HAP-1 (cell line): ENCODE data around the gene SPTLC3.

Experiments used
- DNase-seq, 2 experiments: peaks; one replicate each; pipeline ENCODE4 v3.0.0-alpha.2; 2016 to 2020; ENCODE audit warnings: low spot score in 2 of 2
- H3K27me3 ChIP-seq: fragments of 250-450 bp; sonication (Bioruptor Pico); 2 replicates; pipeline ENCODE4 v1.5.1; 2020; ENCODE audit warnings: low read depth, mild to moderate bottlenecking, moderate library complexity
- H3K36me3 ChIP-seq: fragments of 250-450 bp; sonication (Bioruptor Pico); replicated peaks from 2 replicates; pipeline ENCODE4 v1.5.1; 2020; ENCODE audit warnings: mild to moderate bottlenecking
- H3K4me1 ChIP-seq: fragments of 250-450 bp; sonication (Bioruptor Pico); 2 replicates; pipeline ENCODE4 v1.5.1; 2020; ENCODE audit warnings: mild to moderate bottlenecking
- H3K4me3 ChIP-seq: fragments of 250-450 bp; sonication (Bioruptor Pico); 2 replicates; pipeline ENCODE4 v1.5.1; 2020; ENCODE audit warnings: mild to moderate bottlenecking, moderate library complexity
- H3K9me3 ChIP-seq: fragments of 250-450 bp; sonication (Bioruptor Pico); 2 replicates; pipeline ENCODE4 v1.5.1; 2020; ENCODE audit warnings: mild to moderate bottlenecking, moderate library complexity
- in situ Hi-C: fragments of 300-500 bp; cut with MboI; formaldehyde crosslinking; loops from 3 replicates; pipeline ENCODE4 v1.14.3; 2020; ENCODE audit warnings: low sequenced_read_pairs, inconsistent platforms, mixed read lengths

The SPTLC3 gene

DNA sequence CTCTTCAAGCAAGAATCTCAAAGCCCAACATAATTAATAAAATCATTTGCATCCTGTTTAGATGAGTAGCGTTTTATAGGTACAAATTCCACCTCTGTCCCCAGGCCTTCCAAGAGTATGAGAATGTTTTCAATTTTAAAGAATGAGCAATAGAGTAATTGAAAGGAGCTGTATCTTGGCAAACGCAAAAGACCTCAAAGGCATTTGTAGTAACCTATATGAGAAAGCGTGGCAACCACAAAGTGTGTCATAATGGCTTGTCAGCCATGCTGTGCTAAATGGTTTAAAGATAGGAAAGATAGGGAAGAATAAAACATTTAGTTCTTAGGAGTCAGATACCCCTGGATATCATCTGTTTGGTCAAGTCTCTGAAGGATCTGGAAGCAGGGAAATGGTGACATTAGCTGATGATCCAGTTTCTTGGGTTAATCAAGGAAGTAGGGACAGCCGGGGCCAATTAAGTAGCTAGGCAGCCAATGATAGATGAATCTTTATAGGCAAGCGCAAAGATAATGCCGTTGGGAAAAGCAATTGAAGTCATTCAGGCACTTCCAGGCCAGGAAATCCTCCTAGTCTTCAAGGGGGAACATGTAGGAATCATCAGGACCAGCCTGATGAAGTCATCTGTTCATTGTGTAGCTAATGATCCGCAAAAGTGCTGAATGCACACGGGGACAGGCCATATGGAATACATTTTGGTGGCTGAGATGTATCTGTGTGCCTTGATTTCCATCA lies 140.8 kb downstream of the SPTLC3 start:
- in situ Hi-C loops: no loop called here
- Histone ChIP-seq H3K4me3 (no peak overlapping the region), H3K9me3 (no peaks in the 10 kb centered on the region), H3K4me1 (no peaks in the 10 kb centered on the region), H3K27me3 (peaks cover 21% of the 10 kb centered on the region), H3K36me3 (no peaks in the 10 kb centered on the region)
- no peak for DNase-seq

DNA sequence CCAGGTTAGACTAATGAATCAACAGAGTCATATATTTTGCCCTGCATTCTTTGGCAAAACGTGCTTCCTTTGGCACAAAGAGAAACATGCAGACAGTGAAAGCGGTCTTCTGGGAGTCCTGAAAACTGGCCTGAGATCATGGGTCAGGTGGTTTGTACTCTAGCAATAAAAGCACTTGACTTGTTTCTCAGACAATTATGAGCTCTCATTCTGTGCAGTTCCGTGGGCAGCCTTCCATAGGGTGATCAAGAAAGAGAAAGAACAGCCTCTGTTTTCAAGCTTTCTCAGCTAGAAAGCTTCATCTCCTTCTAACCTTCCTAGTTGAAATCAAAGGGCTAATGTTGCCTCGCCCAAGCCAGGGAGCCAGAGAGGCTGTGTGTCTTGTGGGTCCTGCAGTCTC lies 149.6 kb downstream of the SPTLC3 start:
- in situ Hi-C loops: no loop called here
- DNase-seq: no peak
- no peaks in the 10 kb centered on the region for H3K36me3 ChIP-seq
- no peaks in the 10 kb centered on the region; the same call in 1 of the 2 replicates for H3K27me3 ChIP-seq
- no peaks in the 10 kb centered on the region for H3K9me3 ChIP-seq
- H3K4me1 ChIP-seq: no peaks in the 10 kb centered on the region
- H3K4me3 ChIP-seq: no peak overlapping the region

DNA sequence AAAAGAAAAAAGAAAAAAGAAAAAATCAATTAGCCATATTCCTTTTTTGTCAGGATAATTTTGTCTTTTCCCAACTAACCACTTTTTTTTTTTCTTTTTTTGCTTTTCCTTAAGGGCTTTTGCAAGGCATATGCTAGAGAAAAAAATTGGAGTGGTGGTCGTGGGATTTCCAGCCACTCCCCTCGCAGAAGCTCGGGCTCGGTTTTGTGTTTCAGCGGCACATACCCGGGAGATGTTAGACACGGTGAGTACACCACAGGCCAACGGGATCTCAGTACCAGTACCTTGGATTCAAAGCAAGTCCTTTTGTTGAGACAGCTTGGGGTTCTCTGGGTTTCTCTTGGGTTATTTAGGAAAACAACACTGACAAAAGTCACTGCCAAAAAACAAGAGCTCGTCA lies 151.1 kb downstream of the SPTLC3 start:
- no peaks in the 10 kb centered on the region for H3K36me3 ChIP-seq
- H3K4me3 ChIP-seq: no peak overlapping the region
- no peak for DNase-seq
- in situ Hi-C loops: no loop called here
- no peaks in the 10 kb centered on the region for H3K4me1 ChIP-seq
- H3K9me3 ChIP-seq: no peaks in the 10 kb centered on the region
- H3K27me3 ChIP-seq: no peaks in the 10 kb centered on the region; the same call in 1 of the 2 replicates

GRCh38 chr20:13165203-13165602 lies 156.4 kb downstream of the SPTLC3 start:
- no peak overlapping the region for H3K4me3 ChIP-seq
- no peaks in the 10 kb centered on the region; the same call in 1 of the 2 replicates for H3K9me3 ChIP-seq
- no peaks in the 10 kb centered on the region for H3K36me3 ChIP-seq
- in situ Hi-C loops: no loop called here
- DNase-seq: no peak
- H3K27me3 ChIP-seq: 0 out of 2 replicates have a peak, but pooled peaks cover 3% of the 10 kb centered on the region
- no peaks in the 10 kb centered on the region for H3K4me1 ChIP-seq

DNA sequence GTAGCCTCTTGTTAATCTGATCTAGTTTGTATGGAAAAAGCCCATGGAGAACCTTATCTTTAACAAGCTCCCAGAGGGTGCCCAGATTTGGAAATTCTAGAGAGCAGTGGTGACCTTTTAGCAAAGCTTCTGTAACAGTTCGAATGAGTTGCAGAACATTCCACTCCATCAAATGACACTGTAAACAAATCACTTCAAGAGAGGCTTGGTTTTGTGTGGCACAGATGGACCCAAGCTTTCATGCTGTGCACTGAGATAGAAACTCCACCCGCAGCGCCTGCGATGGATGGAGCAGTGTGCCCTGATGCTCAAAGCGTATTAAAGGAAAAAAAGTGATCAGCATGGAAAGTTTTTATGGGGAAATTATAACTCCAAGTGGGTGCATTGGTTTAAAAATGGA lies 157.2 kb downstream of the SPTLC3 start:
- Histone ChIP-seq H3K27me3 (0 out of 2 replicates have a peak, but pooled peaks cover 3% of the 10 kb centered on the region), H3K4me1 (no peaks in the 10 kb centered on the region), H3K4me3 (no peak overlapping the region), H3K36me3 (no peaks in the 10 kb centered on the region), H3K9me3 (no peaks in the 10 kb centered on the region; the same call in 1 of the 2 replicates)
- in situ Hi-C loops: no loop called here
- DNase-seq: no peak

- Histone ChIP-seq H3K9me3 (no peaks in the 10 kb centered on the region; the same call in 1 of the 2 replicates), H3K4me3 (no peak overlapping the region)
- DNase-seq: no peak
Measured at GRCh38 chr20:13166437-13166836, 157.7 kb downstream of the SPTLC3 start.

GRCh38 chr20:13169086-13169485 lies 160.3 kb downstream of the SPTLC3 start:
- in situ Hi-C loops: no loop called here
- Histone ChIP-seq H3K36me3 (no peaks in the 10 kb centered on the region), H3K9me3 (no peaks in the 10 kb centered on the region; the same call in 1 of the 2 replicates), H3K4me3 (no peak overlapping the region), H3K4me1 (no peaks in the 10 kb centered on the region), H3K27me3 (0 out of 2 replicates have a peak, but pooled peaks cover 3% of the 10 kb centered on the region)
- DNase-seq: no peak

More at GRCh38 chr20:13166437-13166836, 157.7 kb downstream of the SPTLC3 start:
- in situ Hi-C loops: no loop called here
- 0 out of 2 replicates have a peak, but pooled peaks cover 3% of the 10 kb centered on the region for H3K27me3 ChIP-seq
- no peaks in the 10 kb centered on the region for H3K4me1 ChIP-seq
- H3K36me3 ChIP-seq: no peaks in the 10 kb centered on the region

DNA sequence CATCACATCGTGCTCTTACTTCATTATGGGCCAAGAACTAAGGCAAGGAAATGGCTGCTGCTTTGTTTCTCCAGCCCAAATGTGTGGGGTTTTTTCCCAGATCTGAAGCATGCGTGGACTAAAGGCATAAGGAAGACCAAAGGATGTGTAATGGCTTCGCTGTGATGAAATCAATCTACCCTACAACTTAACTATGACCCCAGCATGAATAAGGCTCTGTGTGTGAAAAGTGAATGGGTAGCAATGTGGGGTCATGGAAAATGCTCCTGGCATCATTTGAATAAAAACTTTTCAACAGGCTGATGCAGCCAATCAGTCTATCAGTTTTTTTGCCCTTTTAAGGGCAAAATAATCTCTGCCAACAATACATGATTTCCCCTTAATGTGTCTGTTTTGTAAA lies 162.0 kb downstream of the SPTLC3 start:
- in situ Hi-C loops: no loop called here
- no peak for DNase-seq
- no peaks in the 10 kb centered on the region for H3K9me3 ChIP-seq
- H3K36me3 ChIP-seq: no peaks in the 10 kb centered on the region
- H3K27me3 ChIP-seq: 0 out of 2 replicates have a peak, but pooled peaks cover 3% of the 10 kb centered on the region
- no peaks in the 10 kb centered on the region for H3K4me1 ChIP-seq
- no peak overlapping the region for H3K4me3 ChIP-seq

DNA sequence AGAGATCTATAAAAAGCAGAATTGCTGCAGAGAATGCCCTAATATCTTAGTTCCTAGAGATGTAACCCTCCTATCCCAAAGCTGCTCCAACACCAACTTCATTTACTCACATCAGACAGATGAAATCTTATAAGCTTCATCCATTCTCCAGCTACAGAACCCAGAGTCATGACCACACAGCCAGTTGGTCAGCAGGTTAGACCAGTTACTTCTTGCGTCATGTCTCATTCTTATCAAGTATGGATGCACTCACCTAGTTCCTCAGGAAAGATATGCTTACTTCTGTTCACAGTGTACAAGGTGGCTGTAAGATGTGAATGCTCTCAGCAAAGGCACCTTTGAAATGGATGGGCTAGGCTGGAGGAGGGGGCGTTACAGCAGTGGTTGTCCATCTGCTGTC lies 164.4 kb downstream of the SPTLC3 start:
- no peaks in the 10 kb centered on the region for H3K9me3 ChIP-seq
- in situ Hi-C loops: no loop called here
- no peaks in the 10 kb centered on the region for H3K36me3 ChIP-seq
- H3K4me1 ChIP-seq: no peaks in the 10 kb centered on the region
- H3K4me3 ChIP-seq: no peak overlapping the region
- DNase-seq: no peak
- no peaks in the 10 kb centered on the region for H3K27me3 ChIP-seq

DNA sequence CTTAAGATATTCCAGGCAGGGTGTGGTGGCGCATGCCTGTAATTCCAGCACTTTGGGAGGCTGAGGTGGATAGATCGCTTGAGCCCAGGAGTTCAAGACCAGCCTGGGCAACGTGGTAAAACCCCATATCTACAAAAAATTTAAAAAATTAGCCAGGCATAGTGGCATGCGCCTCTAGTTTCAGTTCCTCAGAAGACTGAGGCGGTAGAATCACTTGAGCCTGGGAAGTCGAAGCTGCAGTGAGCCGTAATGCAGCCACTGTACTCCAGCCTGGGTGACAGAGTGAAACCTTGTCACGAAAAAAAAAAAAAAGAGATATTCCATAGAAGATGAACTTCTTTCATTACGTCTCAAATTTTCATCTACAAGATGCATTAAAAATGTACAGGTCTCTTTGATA lies 165.6 kb downstream of the SPTLC3 start:
- Histone ChIP-seq H3K4me1 (no peaks in the 10 kb centered on the region), H3K36me3 (no peaks in the 10 kb centered on the region), H3K4me3 (no peak overlapping the region), H3K27me3 (no peaks in the 10 kb centered on the region), H3K9me3 (no peaks in the 10 kb centered on the region)
- in situ Hi-C loops: no loop called here
- DNase-seq: no peak

GRCh38 chr20:13180986-13181889 lies 172.5 kb downstream of the SPTLC3 start:
- Histone ChIP-seq H3K27me3 (no peaks in the 10 kb centered on the region), H3K4me3 (no peak overlapping the region), H3K36me3 (no peaks in the 10 kb centered on the region), H3K4me1 (peaks cover 5% of the 10 kb centered on the region), H3K9me3 (no peaks in the 10 kb centered on the region)
- in situ Hi-C loops: no loop called here
- no peak for DNase-seq

DNA sequence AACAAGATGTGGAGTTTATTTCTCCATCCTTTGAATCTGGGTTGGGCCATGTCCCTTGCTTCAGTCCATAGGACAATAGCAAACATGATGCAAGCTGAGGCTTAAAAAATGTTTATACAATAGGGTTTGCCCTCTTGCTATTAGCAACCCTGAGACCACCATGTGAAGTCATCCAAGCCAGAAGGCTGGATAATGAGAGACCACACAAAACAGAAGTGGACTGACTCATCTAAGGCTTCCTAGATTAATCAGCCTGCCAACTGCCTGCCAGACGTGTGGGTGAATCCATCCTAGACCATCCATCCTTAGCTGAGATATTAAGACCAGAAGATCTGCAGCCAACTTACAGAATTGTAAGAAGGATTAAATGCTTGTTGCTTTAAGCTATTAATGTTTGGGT lies 174.2 kb downstream of the SPTLC3 start:
- Histone ChIP-seq H3K36me3 (no peaks in the 10 kb centered on the region), H3K27me3 (no peaks in the 10 kb centered on the region), H3K4me3 (no peak overlapping the region), H3K4me1 (peaks cover 14% of the 10 kb centered on the region), H3K9me3 (no peaks in the 10 kb centered on the region; the same call in 1 of the 2 replicates)
- no peak for DNase-seq
- in situ Hi-C loops: no loop called here

- peak; percentile 50 to 82 for DNase-seq
- no peaks in the 10 kb centered on the region for H3K27me3 ChIP-seq
- no peaks in the 10 kb centered on the region; the same call in 1 of the 2 replicates for H3K9me3 ChIP-seq
- H3K4me1 ChIP-seq: peaks cover 14% of the 10 kb centered on the region
- H3K36me3 ChIP-seq: no peaks in the 10 kb centered on the region
- H3K4me3 ChIP-seq: no peak overlapping the region
- in situ Hi-C loops: no loop called here
Measured at GRCh38 chr20:13186043-13186774, 177.4 kb downstream of the SPTLC3 start.
